ENCODE data around the gene ADO. TPM values are rescaled to one million over a fixed set of nuclear protein-coding genes. Genes with fewer than 3 reads are reported as not detected.

Gene ADO
- total and polyA plus RNA-seq, 2 experiments from 2014 or later: 12.6 to 48.3 TPM

GRCh38 chr10:62764011-62764410 is 40.5 kb upstream of the ADO start:
- Histone ChIP-seq H3K27me3 (ENCODE audit: insufficient read depth) (no peaks in the 10 kb centered on the region), H3F3A (replicated peaks; ENCODE audit: low read depth) (no peaks in the 10 kb centered on the region), H3K27ac (ENCODE audit: low read depth) (no peak overlapping the region), H2AFZ (no peak overlapping the region), H3K4me3 (no peak overlapping the region), H3K4me2 (no peak overlapping the region), H4K20me1 (replicated peaks; ENCODE audit: insufficient read depth) (no peaks in the 10 kb centered on the region), H3K4me1 (ENCODE audit: insufficient read depth) (peaks cover 7% of the 10 kb centered on the region), H3K36me3 (ENCODE audit: insufficient read depth) (no peaks in the 10 kb centered on the region), H3K79me2 (replicated peaks; ENCODE audit: insufficient read depth) (no peaks in the 10 kb centered on the region), H3K9me2 (ENCODE audit: insufficient read depth) (peaks cover 4% of the 10 kb centered on the region; the same call in 1 of the 2 replicates)
- no peaks in the 10 kb centered on the region for H3K9me3 Mint-ChIP-seq
- H3K4me1 Mint-ChIP-seq: peaks cover 10% of the 10 kb centered on the region
- DNase-seq (ENCODE audit: low spot score) (no peak), ATAC-seq (no peak)
- H3K36me3 Mint-ChIP-seq (ENCODE audit: low read depth): no peaks in the 10 kb centered on the region
- TF ChIP-seq POLR2AphosphoS5 (IDR thresholded peaks at IDR 0.05; ENCODE audit: low read depth): no peak
- no peak for TF ChIP-seq ETS1 (IDR thresholded peaks at IDR 0.05)
- TF ChIP-seq EZH2phosphoT487 (IDR thresholded peaks at IDR 0.05; ENCODE audit: unreplicated experiment): no peak
- no peak for TF ChIP-seq NANOG (IDR thresholded peaks at IDR 0.05; ENCODE audit: borderline replicate concordance)
- TF ChIP-seq ZNF462 (CRISPR knock-in tag; IDR thresholded peaks at IDR 0.05): no peak
- TF ChIP-seq CTCF (conservative IDR thresholded peaks at IDR 0.05; ENCODE audit: low read depth in 2 of 2): no peak
- no peak for TF ChIP-seq EZH2 (IDR thresholded peaks at IDR 0.05; ENCODE audit: low read depth, unreplicated experiment)
- TF ChIP-seq STAT1 (IDR thresholded peaks at IDR 0.05; ENCODE audit: unreplicated experiment): no peak
- no peak for TF ChIP-seq ZNF114 (CRISPR knock-in tag; IDR thresholded peaks at IDR 0.05)
- no peak for TF ChIP-seq JUNB (IDR thresholded peaks at IDR 0.05; ENCODE audit: unreplicated experiment)
- TF ChIP-seq ZNF331 (CRISPR knock-in tag; IDR thresholded peaks at IDR 0.05; ENCODE audit: low read depth): no peak
- TF ChIP-seq REST (IDR thresholded peaks at IDR 0.05; ENCODE audit: unreplicated experiment): no peak
- TF ChIP-seq CREB1 (CRISPR knock-in tag; IDR thresholded peaks at IDR 0.05; ENCODE audit: low read depth): no peak
- H3K4me3 Mint-ChIP-seq: no peak overlapping the region
- H3K27me3 Mint-ChIP-seq (ENCODE audit: insufficient read depth, low read depth, poor library complexity): peaks cover 3% of the 10 kb centered on the region
- H3K27ac Mint-ChIP-seq: no peak overlapping the region

Data from GM23338 (cell line).